Activated T-cell treated with anti-CD3 and anti-CD28 coated beads for 1 hour (primary cell): ENCODE measurements around the gene PPP1R37.

ENCODE experiments used
- DNase-seq: peaks from one replicate; pipeline ENCODE4 v3.0.0-alpha.2; 2020; ENCODE audit warnings: low read depth

PPP1R37 gene

DNA sequence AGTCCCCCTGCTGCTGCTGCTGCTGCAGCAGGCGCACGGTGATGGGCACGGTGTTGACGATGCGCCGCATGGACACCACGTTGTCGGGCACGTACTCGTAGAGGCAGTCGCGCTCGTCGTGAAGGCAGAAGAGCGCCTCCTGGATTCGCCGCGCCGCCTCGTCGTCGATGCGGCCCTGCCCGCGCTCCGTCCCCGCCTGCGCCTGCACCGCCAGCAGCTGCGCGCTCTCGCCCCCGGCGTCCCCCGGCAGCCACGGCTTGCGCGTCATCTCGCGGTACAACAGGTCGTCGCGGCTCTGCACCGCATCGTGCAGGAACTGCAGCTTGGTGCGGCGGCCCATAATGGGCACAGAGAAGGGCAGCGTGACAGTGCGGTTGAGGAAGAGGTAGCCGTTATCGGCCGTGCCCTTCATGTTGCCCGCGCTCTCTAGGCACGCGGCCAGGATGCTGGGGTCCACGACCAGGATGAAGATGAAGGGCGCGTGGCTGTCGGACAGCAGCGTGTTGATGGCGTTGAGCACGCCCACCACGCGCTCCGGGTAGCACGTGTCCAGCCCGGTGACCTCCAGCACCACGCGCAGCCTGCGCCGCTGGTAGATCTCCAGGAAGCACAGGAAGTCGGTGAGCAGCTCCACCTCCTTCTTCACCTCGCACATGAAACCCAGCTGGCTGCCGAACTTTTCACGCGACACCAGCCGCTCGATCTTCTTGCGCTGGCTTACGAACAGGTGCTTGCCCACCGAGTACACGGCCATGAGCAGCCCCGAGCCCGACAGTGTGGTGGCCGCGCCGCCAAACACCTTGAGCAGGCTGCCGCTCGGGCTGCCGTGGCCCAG lies 59.7 kb downstream of the PPP1R37 start:
- DNase-seq: no peak

DNA sequence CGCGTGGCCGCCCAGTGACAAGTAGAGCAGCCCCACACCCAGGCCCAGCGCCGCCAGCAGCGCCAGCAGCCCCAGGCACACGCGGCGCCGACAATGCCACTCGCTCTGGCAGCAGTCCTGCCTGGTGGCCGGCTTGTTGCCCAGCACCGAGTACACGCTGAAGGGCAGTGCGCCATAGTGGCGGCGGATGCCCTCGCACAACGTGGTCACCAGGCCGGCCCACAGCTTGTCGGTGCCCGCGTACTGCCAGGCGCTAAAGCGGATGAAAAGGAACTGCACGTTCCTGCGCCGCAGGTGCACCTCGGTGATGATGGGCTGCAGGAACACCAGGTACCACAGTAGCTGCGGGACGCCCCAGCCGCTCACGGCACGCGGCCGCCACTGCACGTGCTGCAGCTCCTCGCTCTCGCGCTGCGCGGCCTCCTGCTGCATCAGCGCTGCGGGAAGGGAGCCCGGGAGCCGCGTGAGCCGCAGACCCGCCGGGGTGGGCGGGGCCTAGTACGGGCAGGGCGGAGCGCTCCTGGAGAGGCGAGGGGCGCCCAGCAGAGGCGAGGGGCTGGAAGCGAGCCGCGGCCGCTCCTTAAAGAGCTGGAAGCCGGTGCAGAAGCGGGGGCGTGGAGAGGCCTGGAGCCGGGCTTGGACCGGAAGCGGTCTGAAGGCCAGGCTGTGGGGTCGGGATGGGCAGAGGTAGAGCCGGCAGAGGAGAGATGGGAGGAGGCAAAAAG lies 60.5 kb downstream of the PPP1R37 start:
- no peak for DNase-seq

DNA sequence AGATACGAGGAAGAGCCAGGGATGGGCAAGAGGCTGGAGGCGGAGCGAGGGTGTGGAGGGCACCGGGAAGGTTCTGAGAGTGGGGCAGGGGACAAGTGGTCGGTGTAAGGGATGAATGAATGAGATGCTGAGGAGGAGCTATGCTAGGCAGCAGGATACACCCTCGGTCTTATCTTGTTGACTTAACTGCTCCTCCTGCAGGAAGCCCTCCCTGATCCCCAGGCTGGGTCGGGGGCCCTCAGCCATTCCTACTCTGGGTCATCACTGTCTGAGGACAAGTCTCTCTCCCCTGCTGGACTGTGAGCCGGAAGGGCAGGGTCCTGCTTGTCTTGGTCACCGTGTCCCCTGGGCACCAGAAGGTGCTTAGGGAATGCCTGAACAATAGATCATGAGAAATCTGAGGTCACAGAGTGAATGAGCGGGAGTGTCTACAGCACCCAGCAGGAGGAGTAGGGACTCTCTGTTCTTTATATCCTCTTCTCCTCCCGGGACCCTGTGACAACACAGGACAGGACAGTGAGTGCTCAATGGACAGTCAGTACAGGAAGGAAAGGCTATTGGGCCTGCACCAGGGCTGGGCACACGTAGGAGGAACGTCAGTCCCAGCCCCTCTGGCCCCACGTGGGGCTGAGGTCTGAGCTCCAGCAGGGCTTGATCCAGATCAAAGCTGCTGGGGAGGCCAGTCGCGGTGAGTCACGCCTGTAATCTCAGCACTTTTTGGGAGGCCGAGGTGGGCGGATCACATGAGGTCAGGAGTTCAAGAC lies 61.3 kb downstream of the PPP1R37 start:
- DNase-seq: no peak

DNA sequence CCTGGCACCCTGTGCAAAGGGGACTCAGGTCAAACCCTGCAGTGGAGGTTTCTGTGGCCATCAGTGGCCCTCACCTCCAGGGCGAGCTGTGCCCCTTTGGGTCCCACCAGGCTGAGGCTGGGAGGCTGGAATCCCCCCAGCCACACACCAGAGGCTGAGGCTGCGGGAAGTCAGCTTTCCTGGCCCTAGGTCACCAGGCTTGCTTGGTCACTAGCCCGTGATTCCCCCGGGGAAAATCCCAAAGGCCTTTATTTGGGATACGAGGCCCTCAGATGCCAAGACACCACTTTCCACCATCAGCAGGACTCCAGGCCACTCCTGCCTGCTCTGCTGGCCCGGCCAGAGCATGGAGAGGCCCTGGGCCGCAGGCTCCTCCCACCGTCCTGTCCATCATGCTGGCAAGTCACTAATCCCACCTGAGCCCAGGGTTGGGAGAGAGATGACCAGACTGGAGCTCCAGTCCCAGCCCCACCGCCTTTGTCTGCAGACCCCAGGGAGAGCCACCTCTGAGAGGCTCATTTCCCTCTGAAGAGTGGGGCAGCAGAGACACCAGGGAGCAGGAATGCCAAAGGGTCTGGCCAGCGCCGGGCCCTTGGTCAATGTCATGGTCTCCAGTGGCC lies 63.1 kb downstream of the PPP1R37 start:
- no peak for DNase-seq

DNA sequence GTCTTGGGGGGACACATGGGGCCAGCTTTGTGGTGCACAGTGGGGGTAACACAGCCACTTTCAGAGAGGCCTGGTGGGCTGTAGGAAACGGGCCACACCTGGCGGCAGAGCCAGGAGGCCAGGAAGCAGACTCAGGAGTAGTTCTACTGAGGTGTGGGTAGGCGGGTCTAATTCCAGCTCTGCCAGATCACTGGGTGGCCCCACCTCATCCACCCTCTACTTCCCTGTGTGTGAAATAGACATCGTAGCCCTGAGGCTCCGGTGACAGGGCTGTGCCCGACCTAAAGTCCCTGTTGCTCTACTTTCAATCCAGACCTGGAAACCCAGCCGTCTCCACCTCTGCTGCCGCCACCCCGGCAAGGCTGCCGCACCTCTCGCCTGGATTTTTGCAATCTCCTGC lies 63.8 kb downstream of the PPP1R37 start:
- DNase-seq: no peak

DNA sequence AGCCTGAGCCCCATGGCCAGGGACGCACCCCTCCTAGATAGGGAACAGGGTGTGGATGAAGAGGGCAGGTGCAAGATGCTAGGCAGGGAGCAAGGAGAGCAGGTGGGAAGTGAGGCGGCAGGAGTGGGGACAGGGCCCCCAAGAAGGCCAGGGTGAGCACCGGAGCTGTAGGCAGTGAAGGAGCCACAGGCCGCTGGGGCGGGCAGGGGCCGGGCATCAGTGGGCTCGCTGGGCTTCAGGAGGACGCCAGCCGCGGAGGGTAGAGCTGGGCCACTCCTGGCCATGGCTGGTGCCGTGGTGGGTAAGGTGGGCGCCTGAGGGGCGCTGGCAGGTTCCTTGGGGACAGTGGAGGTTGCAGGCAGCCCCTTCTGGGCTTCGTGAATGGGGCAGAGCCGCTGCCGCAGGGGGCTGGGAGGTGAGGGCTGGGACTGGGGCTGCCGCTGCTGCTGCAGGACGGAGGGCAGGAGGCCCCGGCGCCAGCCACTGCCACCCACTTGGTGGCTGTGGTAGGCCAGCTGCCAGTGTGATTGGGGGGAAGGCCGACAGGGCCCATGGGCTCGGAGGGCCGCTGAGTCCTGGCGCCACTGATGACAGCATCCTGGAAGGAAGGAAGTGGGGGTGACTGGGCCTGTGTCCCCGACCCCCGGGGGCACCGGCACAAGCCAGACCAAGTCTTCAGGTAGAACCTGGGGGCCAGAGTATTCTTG lies 65.7 kb downstream of the PPP1R37 start:
- no peak for DNase-seq

DNA sequence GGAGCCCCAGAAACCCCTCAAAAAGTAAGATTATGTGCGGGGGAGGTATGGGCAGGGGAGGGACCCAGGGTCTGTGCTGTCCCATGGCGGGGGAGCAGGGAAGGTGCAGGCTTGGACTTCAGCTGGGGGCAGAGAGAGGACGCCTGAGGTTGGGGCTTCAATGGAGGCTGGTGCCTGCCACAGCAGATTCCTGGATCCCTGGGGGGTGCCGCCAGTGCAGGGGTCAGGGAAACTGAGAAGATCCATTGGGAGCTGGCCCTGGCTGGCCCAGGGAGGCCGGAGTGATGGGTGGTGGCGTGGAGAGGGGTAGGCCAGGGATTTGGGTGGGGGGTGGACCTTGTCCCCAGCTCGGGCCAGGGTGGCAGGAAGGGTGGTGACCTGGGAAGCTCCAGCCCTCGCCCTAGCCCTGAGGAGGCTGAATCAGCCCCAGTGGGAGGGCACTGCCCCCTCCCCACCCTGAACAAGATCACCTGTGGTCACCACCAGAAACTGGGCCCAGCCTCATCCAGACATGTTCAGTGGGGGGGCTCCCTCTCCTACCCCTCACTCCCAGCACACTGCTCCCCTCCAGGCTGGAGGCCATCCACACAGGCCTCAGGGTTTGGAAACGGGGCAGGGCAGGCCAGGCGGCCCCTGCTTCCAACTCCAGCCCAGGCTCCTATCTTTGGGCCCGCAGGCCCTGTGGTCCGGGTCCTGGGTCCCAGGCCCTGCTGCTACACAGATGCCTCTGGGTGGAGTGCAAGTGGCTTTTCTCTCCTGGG lies 66.4 kb downstream of the PPP1R37 start:
- DNase-seq: no peak

DNA sequence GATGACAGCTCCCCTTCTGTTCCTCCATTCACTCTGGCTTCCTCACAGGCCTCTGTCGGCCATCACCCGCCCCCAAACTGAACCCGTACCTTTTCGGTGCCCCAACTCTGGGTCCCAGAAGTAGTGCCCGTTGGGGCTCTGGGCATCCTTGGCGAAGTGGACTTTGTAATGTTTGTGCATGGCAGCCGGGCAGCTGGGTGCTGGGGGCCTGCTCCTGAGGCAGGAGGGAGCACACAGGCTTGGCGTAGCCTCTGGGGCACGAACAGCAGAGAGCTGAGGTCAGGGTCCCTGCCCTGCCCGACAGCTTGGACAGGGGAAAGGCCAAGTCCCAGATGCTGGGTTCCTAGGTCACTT lies 67.0 kb downstream of the PPP1R37 start:
- DNase-seq: no peak

DNA sequence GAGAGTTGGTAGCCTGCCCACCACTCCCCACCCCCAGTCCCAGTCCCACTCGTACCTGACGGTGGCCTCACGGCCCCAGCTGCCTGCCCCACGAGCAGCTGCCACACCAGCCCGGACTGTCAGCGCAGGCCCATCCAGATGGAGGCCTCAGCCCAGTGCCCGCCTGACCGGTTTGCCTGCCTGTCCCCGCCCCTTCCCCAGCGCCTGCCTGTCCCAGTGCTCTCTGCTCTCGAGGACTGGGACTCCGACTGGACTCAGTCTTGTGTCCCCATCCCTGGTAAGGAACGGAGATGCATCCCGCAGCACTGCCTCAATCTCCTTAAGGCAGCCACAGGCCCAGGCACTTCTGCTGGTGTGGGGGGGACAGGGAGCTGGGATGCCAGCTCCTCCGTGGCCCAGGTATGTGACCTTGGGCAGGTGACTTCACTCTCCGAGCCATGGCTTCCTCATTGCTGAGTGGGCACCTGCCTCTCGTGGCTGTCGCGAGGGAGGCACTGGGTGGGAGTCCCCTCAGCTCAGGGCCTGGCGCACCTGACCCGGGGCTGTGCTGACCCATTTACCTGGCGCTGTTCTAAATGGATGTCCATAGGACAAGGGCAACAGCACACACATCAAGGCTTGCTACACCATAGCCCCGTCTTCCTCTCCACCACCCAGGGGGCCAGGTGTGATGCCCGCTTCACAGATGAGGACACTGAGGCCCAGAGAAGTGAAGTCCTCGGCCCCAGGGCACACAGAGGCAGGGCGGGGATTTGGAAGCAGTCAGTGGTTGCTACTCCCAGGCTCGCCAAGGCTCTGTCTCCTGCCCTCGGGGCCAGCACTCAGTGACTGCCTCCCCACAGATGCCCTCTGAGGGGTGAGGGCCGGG lies 68.1 kb downstream of the PPP1R37 start, which contains the start of gene NKPD1:
Gene NKPD1 (minus strand): TSS at position 113 of the 868 bp plus-strand sequence. CDS start 832 bp downstream, outside the sequence.
- no peak for DNase-seq

DNA sequence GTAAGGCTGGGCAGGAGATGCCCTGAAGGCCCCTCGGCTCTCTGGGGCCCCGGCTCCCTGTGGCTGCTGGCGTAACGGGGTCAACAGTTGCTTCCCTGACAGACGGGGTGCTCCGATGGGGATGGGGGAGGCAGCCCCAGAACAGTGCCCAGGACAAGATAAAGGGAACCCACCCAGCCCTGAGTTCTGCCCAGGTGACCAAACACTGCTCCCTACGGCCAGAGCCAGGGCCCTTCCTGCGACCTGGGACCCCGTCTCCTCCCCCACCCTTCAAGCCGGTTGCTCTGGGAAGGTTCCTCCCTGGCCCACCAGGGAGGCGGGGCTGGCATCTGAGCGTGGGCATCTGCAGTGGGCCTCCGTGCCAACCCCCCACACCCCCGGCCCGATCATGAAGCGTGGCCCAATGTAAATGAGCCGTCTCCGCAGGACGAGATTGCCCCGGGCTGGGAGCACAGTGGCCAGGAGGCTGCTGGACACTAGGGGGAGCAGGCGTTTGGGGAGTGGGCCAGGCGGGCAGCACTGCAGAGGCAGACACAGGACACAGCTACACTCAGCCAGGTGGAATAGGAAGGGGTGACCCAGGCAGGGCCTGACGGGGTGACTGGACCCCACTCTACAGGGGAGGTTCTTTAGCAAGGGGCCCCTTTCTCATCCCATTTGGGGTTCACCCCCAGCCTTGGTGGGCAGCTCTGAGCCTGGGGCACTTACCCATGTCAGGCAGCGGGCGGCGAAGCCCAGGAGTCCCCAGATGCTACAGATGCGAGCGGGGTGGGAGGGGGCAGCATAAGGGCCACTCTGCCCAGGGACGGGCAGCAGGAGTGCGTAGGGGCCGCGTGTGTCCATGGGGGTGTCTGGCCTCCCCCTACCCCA lies 69.0 kb downstream of the PPP1R37 start:
- DNase-seq: no peak

DNA sequence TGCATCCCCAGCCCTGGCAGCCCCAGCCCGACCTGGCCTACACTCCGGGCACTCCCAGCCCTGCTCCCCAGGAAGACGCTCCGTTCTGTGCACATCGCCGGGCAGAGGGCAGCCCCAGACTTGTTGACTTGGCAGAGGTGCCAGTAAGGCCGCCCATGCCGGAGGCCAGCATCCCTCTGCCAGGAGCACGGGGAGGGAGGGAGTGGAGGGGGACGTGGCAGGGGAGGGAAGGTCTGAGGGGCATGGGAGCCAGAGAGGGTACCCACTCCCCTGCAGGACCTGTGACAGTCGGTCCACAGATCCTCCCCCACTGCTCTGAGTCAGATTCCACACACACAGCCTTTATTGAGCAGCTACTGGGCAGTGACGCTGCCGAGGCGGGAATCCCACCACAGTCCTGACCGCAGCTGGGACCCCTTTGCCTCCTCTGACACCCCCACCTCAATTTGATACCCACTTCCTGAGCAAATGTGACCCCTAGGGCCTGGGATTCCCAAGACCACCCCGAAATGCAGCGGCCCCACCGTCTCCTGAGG lies 69.7 kb downstream of the PPP1R37 start:
- no peak for DNase-seq

DNA sequence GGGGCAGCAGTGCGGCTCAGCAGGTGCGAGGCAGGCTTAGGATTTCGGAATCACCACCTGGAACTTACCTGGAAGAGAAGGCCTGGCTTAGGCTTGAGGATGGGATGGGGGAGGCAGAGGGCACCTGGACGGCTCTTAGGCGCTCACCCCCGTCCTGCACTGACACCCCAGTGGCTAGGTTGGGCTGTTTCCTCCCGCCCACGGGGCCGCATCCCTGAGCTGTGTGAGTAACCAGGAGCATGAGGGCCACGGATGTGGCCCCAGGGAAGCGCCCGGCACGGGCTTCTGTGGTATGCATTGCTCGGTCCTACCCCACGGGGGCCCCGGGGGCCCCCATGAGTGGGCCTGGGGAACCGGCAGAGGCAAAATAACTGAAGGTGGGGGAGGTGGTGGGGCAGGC lies 70.2 kb downstream of the PPP1R37 start:
- no peak for DNase-seq

DNA sequence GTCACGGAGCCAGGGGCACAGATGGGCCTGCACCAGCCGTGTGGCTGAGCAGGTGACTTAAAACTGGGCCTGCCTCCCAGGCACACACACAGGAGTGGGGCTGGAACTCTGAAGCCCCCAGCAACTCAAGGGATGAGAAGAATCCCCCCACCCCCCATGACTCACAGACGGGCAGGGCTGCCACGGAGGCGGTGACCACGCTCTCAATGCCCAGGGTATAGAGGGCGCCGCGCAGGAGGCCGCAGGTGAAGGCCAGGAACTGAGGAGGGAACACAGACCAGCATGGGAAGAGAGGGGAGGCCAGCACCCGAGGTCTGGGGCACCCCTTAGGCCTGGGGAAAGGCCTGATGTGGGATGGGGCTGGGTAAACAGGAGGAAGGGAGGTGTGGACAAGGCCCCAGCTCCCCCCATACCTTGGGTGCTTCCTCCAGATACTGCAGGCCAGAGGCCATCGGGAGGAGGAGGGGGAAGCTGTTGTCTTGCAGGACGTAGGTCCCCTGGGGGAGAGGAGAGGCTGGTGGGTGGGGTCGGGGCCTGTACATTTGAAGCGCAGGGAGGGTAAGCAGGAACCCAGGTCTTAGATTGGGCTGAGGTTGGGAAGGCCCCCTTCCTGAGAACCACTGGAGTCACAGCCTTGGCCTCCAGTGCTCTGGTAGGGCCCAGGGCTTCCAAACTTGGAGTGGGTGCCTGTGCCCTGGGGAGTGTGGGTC lies 70.9 kb downstream of the PPP1R37 start:
- DNase-seq: no peak

DNA sequence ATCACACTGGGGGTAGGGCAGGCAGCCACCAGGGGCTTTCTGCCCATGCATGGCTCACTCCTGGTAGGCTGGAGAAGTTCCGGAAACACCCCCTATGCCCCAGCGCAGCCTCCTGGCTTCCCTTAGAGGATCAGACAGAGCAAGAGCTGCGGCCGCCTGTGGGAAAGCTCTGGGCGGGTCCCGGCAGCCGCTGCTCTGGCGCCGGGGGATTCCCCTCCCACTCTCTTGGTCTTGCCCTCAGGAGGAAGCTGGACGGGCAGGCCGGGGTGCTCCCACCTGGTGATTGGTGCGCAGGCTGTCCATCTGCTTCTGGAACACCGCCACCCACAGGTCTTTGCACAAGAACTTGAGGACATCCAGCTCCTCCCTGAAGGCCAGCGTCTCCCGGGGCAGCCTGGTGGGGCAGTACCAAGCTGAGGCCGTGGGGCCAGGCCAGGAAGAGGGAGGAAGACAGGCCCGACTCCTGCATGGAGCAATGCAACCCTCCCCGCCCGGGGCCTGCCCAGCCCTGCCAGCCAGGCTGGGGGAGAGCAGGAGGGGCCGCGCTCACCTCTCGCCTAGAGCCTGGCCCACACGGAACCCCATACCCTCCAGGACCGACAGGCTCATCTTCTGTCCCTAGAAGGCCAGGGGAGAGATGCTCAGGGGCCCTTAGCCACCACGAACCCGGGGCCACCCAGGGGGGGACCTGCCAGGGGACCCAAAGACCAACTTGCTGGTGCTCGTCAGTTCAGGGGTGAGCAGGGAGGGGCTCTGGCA lies 71.8 kb downstream of the PPP1R37 start:
- DNase-seq: no peak

DNA sequence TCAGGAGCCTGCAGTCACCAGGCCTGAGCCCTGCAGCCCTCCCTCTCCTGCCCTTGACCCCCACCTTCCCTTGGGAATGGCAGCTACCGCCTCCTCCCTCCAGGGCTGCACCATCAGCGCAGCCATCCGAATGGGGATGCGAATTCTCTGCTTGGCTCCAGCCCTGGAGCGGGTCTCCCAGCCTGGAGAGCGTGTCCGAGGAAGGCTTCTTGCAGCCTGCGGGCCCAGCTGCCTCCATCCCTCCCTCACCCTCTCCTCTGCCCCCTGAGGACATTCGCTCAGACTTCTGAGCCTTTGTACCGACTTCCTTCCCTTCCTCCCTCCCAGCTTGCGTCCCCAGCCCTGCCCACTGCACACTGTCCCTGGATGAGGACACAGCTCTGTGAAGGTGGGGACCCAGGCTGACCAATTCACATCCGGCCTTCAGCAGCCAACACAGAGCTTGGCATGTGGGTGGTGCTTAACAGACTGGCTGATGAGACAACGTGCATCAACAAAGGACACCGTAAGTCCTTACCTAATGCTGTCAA lies 73.8 kb downstream of the PPP1R37 start:
- no peak for DNase-seq

DNA sequence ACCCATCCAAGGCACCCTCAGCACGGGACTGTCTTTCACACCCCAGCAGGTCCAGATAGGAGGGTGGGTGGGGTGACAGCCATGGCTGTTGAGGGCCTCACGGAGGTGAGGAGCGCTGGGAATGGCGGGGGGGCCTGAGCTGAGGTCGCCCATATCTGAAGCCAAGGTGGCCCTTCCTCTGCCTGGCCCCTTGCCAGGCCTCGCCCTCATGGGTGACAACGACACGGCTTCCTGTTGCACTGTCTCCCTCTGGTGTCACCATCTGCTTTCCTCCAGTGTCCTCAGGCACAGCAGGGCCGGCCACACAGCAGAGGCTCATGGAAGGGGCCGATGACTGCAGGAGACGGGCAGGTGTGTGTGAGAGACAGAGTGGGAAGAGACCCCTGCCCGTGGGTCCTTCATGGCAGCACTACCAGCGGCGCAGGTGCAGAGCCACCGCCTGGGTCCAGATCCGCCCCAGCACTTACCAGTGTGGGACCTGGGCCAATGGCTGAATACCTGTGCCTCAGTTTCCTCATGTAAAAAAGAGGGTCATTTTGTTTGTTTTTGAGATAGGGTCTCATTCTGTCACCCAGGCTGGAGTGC lies 75.9 kb downstream of the PPP1R37 start:
- no peak for DNase-seq

DNA sequence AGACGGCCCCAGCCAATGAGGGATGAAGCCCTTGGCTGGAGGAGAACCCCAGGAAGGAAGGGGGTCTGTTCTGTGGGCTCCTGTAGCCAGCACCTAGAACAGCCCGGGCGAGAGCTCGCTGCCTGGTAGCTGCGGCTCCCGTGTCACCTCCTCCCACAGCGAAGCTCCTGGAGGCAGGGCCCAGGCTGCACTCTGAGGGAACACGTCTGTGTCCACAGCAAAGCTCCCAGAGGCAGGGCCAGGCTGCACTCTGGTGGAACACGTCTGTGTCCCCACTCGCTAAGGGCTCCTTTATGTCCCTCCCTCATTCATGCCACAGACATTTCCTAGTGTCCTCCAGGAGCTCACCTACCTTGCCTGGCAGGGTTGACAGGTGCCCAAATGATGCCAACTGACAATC lies 76.6 kb downstream of the PPP1R37 start:
- no peak for DNase-seq
